IPS-15b (cell line): ENCODE data around the gene ZNF205.

Experiments used
- H3K27me3 ChIP-seq: one replicate; pipeline ENCODE4 v1.6.1; 2013; ENCODE audit warnings: low read length; ENCODE audit not compliant: control insufficient read depth, insufficient read depth
- H3K36me3 ChIP-seq: one replicate; pipeline ENCODE4 v1.6.1; 2013; ENCODE audit warnings: low read length; ENCODE audit not compliant: control insufficient read depth, insufficient read depth
- H3K4me1 ChIP-seq: one replicate; pipeline ENCODE4 v1.6.1; 2013; ENCODE audit warnings: mild to moderate bottlenecking, low read length; ENCODE audit not compliant: control insufficient read depth, insufficient read depth
- H3K4me3 ChIP-seq: one replicate; pipeline ENCODE4 v1.5.1; 2013; ENCODE audit warnings: low read depth, low read length
- H3K9ac ChIP-seq: one replicate; pipeline ENCODE4 v1.6.1; 2013; ENCODE audit warnings: low read depth, mild to moderate bottlenecking, low read length
- H3K9me3 ChIP-seq: one replicate; pipeline ENCODE4 v1.6.1; 2013; ENCODE audit warnings: mild to moderate bottlenecking, low read length; ENCODE audit not compliant: control insufficient read depth, insufficient read depth

The ZNF205 gene

GRCh38 chr16:3086596-3087242, 25.7 kb upstream of the ZNF205 start:
- no peak overlapping the region for H3K9ac ChIP-seq

GRCh38 chr16:3087243-3088235, 24.8 kb upstream of the ZNF205 start:
- Histone ChIP-seq H3K4me3 (no peak overlapping the region), H3K9me3 (no peaks in the 10 kb centered on the region), H3K4me1 (no peaks in the 10 kb centered on the region), H3K27me3 (no peaks in the 10 kb centered on the region), H3K36me3 (peaks cover 42% of the 10 kb centered on the region), H3K9ac (no peak overlapping the region)

More at GRCh38 chr16:3086596-3087242, 25.7 kb upstream of the ZNF205 start:
- Histone ChIP-seq H3K4me1 (no peaks in the 10 kb centered on the region), H3K9me3 (no peaks in the 10 kb centered on the region), H3K36me3 (peaks cover 34% of the 10 kb centered on the region), H3K27me3 (no peaks in the 10 kb centered on the region), H3K4me3 (no peak overlapping the region)

DNA sequence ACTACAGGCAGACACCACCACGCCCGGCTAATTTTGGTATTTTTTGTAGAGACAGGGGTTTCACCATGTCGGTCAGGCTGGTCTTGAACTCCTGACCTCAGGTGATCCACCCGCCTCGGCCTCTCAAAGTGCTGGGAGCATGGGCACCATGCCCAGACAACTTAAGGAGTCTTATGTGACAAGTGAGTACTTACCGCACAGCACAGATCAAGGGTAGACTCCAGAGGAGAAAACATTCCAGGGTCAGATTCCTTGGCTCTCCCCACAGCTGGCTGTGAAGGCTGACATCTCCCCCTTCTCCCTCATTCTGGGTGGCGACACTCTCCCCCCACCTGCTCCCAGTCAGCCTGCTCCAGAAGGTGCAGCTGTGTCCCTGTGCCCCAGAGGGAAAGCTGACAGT, 23.9 kb upstream of the ZNF205 start:
- Histone ChIP-seq H3K36me3 (peaks cover 46% of the 10 kb centered on the region), H3K9me3 (no peaks in the 10 kb centered on the region), H3K4me1 (no peaks in the 10 kb centered on the region), H3K27me3 (no peaks in the 10 kb centered on the region), H3K9ac (no peak overlapping the region), H3K4me3 (no peak overlapping the region)

DNA sequence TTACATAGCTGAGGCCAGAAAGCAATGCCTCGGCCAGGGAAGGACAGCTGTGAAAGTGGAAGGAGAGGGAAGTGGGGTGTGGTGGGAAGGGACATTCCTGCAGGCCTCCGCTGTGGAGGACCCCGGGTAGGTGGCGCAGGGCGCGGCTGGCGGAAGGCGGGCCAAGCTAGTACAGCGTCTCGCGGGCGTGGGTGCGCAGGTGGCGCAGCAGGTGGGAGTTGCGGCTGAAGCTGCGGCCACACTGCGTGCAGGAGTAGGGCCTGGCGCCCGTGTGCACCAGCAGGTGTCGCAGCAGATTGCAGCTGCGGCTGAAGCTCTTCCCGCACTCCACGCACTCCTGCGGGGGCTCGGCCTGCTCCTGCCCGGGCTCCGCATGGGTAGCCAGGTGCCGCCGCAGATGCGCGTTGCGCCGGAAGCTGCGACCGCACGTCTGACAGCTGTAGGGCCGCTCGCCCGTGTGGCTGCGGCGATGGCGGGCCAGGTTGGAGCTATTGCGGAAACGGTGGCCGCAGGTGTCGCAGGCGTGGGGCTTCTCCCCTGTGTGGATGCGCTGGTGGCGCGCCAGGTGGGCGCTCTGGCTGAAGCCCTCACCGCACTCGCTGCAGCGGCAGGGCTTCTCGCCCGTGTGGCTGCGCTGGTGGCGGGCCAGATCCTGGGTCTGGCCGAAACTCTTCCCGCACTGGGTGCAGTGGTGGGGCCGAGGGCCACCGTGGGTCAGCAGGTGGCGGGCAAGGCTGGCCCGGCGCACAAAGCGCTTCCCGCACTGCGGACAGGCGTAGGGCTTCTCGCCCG, 23.3 kb upstream of the ZNF205 start:
- no peaks in the 10 kb centered on the region for H3K4me1 ChIP-seq
- H3K9me3 ChIP-seq, result no peaks in the 10 kb centered on the region
- no peak overlapping the region for H3K4me3 ChIP-seq
- no peak overlapping the region for H3K9ac ChIP-seq
- no peaks in the 10 kb centered on the region for H3K27me3 ChIP-seq
- H3K36me3 ChIP-seq, result peaks cover 46% of the 10 kb centered on the region

DNA sequence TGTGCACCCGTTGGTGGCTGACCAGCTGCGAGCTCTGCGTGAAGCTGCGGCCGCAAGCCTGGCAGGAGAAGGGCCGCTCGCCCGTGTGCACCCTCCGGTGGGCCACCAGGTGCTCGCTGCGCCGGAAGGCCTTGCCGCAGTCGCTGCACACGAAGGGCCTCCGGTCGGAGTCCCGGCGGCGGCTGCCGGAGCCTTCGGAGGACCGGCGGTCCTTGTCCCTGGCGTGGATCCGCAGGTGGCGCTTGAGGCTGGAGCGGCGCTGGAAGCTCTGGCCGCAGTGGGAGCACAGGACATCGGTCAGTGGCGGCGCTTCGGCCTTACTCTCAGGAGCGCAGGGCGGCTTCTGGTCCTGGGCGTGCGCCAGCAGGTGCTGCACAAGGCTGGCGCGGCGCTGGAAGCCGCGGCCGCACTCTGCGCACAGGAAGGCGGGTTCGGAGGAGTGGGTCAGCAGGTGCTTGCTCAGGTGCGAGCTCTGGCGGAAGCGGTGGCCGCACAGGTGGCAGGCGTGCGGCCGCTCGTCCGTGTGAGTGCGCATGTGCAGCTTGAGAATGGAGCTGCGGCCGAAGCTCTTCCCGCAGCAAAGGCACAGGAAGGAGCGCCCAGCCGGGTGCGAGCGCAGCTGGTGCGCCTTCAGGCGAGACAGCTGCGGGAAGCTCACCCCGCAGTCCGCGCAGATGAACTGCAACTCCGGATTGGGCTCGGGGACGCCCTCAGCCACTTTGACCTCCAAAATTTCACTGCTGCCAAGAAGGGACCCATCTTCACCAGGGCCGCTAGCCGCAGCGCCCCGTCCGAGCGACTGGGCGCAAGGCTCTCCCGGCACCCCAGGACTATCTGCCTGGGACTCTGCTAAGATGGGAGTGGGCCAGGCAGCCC, 22.4 kb upstream of the ZNF205 start:
- Histone ChIP-seq H3K4me1 (no peaks in the 10 kb centered on the region), H3K27me3 (no peaks in the 10 kb centered on the region), H3K4me3 (no peak overlapping the region), H3K9ac (no peak overlapping the region), H3K9me3 (no peaks in the 10 kb centered on the region), H3K36me3 (peaks cover 46% of the 10 kb centered on the region)

GRCh38 chr16:3091551-3091950, 20.8 kb upstream of the ZNF205 start:
- no peak overlapping the region for H3K9ac ChIP-seq
- no peaks in the 10 kb centered on the region for H3K9me3 ChIP-seq
- H3K4me1 ChIP-seq, result peaks cover 5% of the 10 kb centered on the region
- no peaks in the 10 kb centered on the region for H3K27me3 ChIP-seq
- no peak overlapping the region for H3K4me3 ChIP-seq
- H3K36me3 ChIP-seq, result peaks cover 52% of the 10 kb centered on the region

- H3K4me3 ChIP-seq, result no peak overlapping the region
- no peaks in the 10 kb centered on the region for H3K9me3 ChIP-seq
- peaks cover 10% of the 10 kb centered on the region for H3K4me1 ChIP-seq
- H3K36me3 ChIP-seq, result peaks cover 52% of the 10 kb centered on the region
- no peak overlapping the region for H3K9ac ChIP-seq
- H3K27me3 ChIP-seq, result no peaks in the 10 kb centered on the region
These were observed 19.9 kb upstream of the ZNF205 start for GRCh38 chr16:3092501-3092941.

DNA sequence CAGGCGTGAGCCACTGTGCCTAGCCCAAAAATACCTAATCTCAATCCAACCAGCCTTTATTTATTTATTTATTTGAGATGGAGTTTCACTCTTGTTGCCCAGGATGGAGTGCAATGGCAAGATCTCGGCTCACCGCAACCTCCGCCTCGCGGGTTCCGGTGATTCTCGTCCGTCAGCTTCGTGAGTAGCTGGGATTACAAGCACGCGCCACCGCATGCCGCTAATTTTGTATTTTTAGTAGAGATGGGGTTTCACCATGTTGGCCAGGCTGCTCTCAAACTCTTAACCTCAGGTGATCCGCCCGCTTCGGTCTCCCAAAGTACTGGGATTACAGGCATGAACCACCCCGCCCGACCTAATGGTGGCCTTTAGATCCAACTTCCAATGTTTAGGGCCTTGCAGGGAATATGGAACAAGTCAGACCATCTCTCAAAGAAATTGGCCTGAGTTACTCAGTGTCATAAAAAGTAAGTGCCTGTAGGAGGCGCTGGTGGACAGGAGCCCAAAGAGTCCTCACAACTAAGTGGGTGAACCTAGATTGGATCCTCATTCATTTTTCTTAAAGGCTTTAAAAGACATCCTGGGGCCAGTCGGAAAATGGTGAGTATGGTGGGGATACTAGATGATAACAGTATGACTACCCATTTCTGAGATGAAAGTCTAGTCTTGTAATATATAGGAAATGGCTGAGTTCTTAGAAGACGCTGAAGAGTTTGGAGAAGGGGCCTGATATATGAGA, 17.9 kb upstream of the ZNF205 start:
- no peaks in the 10 kb centered on the region for H3K9me3 ChIP-seq
- H3K9ac ChIP-seq, result no peak overlapping the region
- H3K4me3 ChIP-seq, result no peak overlapping the region
- H3K27me3 ChIP-seq, result no peaks in the 10 kb centered on the region
- peaks cover 35% of the 10 kb centered on the region for H3K36me3 ChIP-seq
- peaks cover 10% of the 10 kb centered on the region for H3K4me1 ChIP-seq

GRCh38 chr16:3095869-3096268, 16.5 kb upstream of the ZNF205 start:
- Histone ChIP-seq H3K9ac (peak overlapping the region; percentile 57), H3K4me3 (peak overlapping the region; percentile 35), H3K9me3 (no peaks in the 10 kb centered on the region), H3K4me1 (peaks cover 14% of the 10 kb centered on the region), H3K27me3 (no peaks in the 10 kb centered on the region), H3K36me3 (peaks cover 26% of the 10 kb centered on the region)

GRCh38 chr16:3096362-3096761, 16.0 kb upstream of the ZNF205 start:
- H3K36me3 ChIP-seq, result peaks cover 21% of the 10 kb centered on the region
- H3K9me3 ChIP-seq, result no peaks in the 10 kb centered on the region
- peak overlapping the region; percentile 35 for H3K4me3 ChIP-seq
- no peaks in the 10 kb centered on the region for H3K27me3 ChIP-seq
- peaks cover 18% of the 10 kb centered on the region for H3K4me1 ChIP-seq
- H3K9ac ChIP-seq, result peak overlapping the region; percentile 57
